NCI-H2107 treated with DMSO at 0.1 percent for 48 hours (cell line): ENCODE results near the gene MCTP1.
"Not testable (repeated sequence)": the region's sequence is repeated elsewhere in the genome, so short reads cannot be mapped to it uniquely, and the experiment has no call there.

Experiments
- DNase-seq: peaks from one replicate; lab custom pipeline; 2025; ENCODE audit not compliant: unreplicated experiment; lab: John Stamatoyannopoulos, UW

The MCTP1 gene

GRCh38 chr5:94891565-94891964, 393.3 kb downstream of the MCTP1 start:
- DNase-seq: no peak

GRCh38 chr5:94890907-94891306, 394.0 kb downstream of the MCTP1 start:
- no peak for DNase-seq

- DNase-seq: no peak
Measured at GRCh38 chr5:94888674-94889073, 396.2 kb downstream of the MCTP1 start.

GRCh38 chr5:94885931-94886330, 399.0 kb downstream of the MCTP1 start:
- DNase-seq: no peak

- peak; percentile 72 for DNase-seq
Measured at GRCh38 chr5:94884311-94884710, 400.6 kb downstream of the MCTP1 start.

GRCh38 chr5:94872526-94872925, 412.4 kb downstream of the MCTP1 start:
- no peak for DNase-seq

- DNase-seq: no peak
Measured at GRCh38 chr5:94870511-94871183, 414.2 kb downstream of the MCTP1 start.

- DNase-seq: no peak
Measured at GRCh38 chr5:94869921-94870320, 415.0 kb downstream of the MCTP1 start.

- no peak for DNase-seq
Measured at GRCh38 chr5:94863951-94864350, 420.9 kb downstream of the MCTP1 start.

- DNase-seq: no peak
Measured at GRCh38 chr5:94857111-94857510, 427.8 kb downstream of the MCTP1 start.

- no peak for DNase-seq
Measured at GRCh38 chr5:94856257-94856800, 428.6 kb downstream of the MCTP1 start.

GRCh38 chr5:94855543-94855942, 429.4 kb downstream of the MCTP1 start:
- no peak for DNase-seq

- no peak for DNase-seq
Measured at GRCh38 chr5:94853120-94853519, 431.8 kb downstream of the MCTP1 start.

GRCh38 chr5:94850960-94851359, 433.9 kb downstream of the MCTP1 start:
- DNase-seq: no peak

GRCh38 chr5:94849821-94850736, 434.8 kb downstream of the MCTP1 start:
- DNase-seq: peak; percentile 29

GRCh38 chr5:94849324-94849723, 435.6 kb downstream of the MCTP1 start:
- DNase-seq: peak; percentile 35

GRCh38 chr5:94847726-94848125, 437.2 kb downstream of the MCTP1 start:
- DNase-seq: no peak

- peak; percentile 36 for DNase-seq
Measured at GRCh38 chr5:94847019-94847418, 437.9 kb downstream of the MCTP1 start.

- DNase-seq: not testable (repeated sequence)
Measured at GRCh38 chr5:94845696-94846095, 439.2 kb downstream of the MCTP1 start.

- DNase-seq: no peak
Measured at GRCh38 chr5:94841598-94842322, 443.1 kb downstream of the MCTP1 start.

GRCh38 chr5:94833851-94834250, 451.0 kb downstream of the MCTP1 start:
- DNase-seq: no peak
